ENCODE data around the gene GSE1. TPM values are rescaled to one million over a fixed set of nuclear protein-coding genes. Genes with fewer than 3 reads are reported as not detected.

Gene GSE1
- total and polyA plus RNA-seq, 9 of the 15 experiments (the other 6 are each of a cell fraction or from before 2014, with no cell fraction given): 12.2 to 244 (median 57.9) TPM

GRCh38 chr16:85656351-85657266 is 43.5 kb downstream of the GSE1 start:
- peaks cover 56% of the 10 kb centered on the region for H4K20me1 ChIP-seq (replicated peaks; ENCODE audit: control insufficient read depth, insufficient read depth, low read length)
- TF ChIP-seq RBM22 (IDR thresholded peaks at IDR 0.05; ENCODE audit: low read depth, low read length, poor library complexity, severe bottlenecking) (peak; percentile 83), ETV6 (IDR thresholded peaks at IDR 0.05; ENCODE audit: borderline replicate concordance in 1 of 2, low read depth in 2 of 2, low read length in 1 of 2) (no peak), ETV6 (CRISPR knock-in tag; IDR thresholded peaks at IDR 0.05; ENCODE audit: borderline replicate concordance) (no peak), POLR2G (IDR thresholded peaks at IDR 0.05; ENCODE audit: low read depth, low read length) (peak; percentile 71), ZBTB33 (CRISPR knock-in tag; IDR thresholded peaks at IDR 0.05) (peak; percentile 96)
- in situ Hi-C loops (cut with MboI) (no loop called here), intact Hi-C loops (cut with micrococcal nuclease) (no loop called here)
- peaks cover 9 to 59% of the 10 kb centered on the region in 2 experiments; a peak in 4 of 5 replicates for H3K4me1 ChIP-seq (replicated peaks in 1 of 2; ENCODE audit: control insufficient read depth in 2 of 2, insufficient read depth in 2 of 2, low read length in 2 of 2)
- 93% methylated on average over 31 of the region's 59 CpGs for WGBS (ENCODE audit: insufficient coverage, low coverage, missing lambda C conversion rate)
- no peak overlapping the region for H3K4me2 ChIP-seq (ENCODE audit: insufficient read depth, low read length)
- H2AFZ ChIP-seq (ENCODE audit: low read depth, low read length): no peak overlapping the region
- no peak overlapping the region for H3K9ac ChIP-seq (ENCODE audit: insufficient read depth in 1 of 2, low read depth in 2 of 2, low read length in 2 of 2)
- DNase-seq (ENCODE audit: extremely low read depth in 1 of 4, low spot score in 3 of 4) (no peak), FAIRE-seq (no peak), ATAC-seq (no peak)
- peaks cover 8% of the 10 kb centered on the region for H3K9me1 ChIP-seq (ENCODE audit: control insufficient read depth, insufficient read depth, low read length)
- POLR2A ChIA-PET: no interaction called here
- BruUV-seq (replicated peaks): TSS peak; percentile 27
- H3K4me3 ChIP-seq: no peak overlapping the region
- no peaks in the 10 kb centered on the region for H3K9me3 ChIP-seq (replicated peaks; ENCODE audit: control insufficient read depth, insufficient read depth, low read depth, low read length)
- H3K27ac ChIP-seq (ENCODE audit: extremely low read depth, low read depth, low read length): no peak overlapping the region
- H3K36me3 ChIP-seq (ENCODE audit: control insufficient read depth, insufficient read depth, low read length): peaks cover 96% of the 10 kb centered on the region
- H3K27me3 ChIP-seq (ENCODE audit: control insufficient read depth in 2 of 2, insufficient read depth in 2 of 2, low read length in 2 of 2): no peaks in the 10 kb centered on the region
- peaks cover 55% of the 10 kb centered on the region for H3K79me2 ChIP-seq (ENCODE audit: control insufficient read depth, insufficient read depth, low read length)
- CTCF ChIA-PET (ENCODE audit: low intra/inter-chr PET ratio): no interaction called here
